ENCODE measurements around the gene GAPT.
"Not testable (repeated sequence)": the region's sequence is repeated elsewhere in the genome, so short reads cannot be mapped to it uniquely, and the experiment has no call there.

Gene GAPT

GRCh38 chr5:58505971-58506640, 14.9 kb downstream of the GAPT start:
- no peak for FAIRE-seq

GRCh38 chr5:58507715-58508114, 16.5 kb downstream of the GAPT start:
- FAIRE-seq: no peak

- no peak for FAIRE-seq
Measured at GRCh38 chr5:58517198-58517597, 26.0 kb downstream of the GAPT start.

DNA sequence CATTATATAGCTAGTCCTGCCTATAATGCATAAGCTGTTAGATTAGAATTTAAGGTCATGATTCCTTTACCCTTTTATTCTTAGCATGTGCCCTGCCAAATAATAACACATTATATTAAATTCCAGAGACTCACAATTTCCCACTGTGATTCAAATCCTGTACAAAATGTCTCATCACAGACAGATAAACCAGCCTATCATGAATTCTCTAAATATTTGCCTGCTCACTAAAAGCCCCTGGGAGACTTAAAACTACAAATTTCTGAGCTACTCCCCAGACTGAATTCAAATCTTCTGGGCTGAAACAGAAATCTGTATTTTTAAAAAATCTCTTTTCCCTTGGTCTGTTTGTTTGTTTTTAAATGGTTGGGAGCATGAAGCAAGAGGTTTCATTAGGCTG, 32.7 kb downstream of the GAPT start:
- FAIRE-seq: no peak

DNA sequence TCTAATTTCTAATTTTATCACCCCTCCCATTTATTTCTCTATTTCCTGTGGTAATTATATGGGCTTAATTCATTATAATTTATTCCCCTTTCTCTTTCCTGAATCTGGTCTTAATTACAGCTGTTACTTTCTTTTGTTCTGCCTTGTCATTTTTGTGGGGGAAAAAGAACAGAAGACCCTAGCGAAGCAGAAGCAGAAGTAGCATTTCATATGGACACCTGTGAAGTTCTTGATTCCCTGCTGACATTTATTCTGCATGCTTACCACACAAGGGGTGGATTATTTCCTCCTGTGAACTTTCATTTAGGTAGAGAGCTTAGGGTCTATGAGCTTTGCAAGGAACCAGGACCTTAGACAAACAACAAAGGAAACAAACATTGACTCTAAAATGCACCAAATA, 33.3 kb downstream of the GAPT start:
- FAIRE-seq: no peak

GRCh38 chr5:58530942-58531490, 39.8 kb downstream of the GAPT start:
- no peak for FAIRE-seq

DNA sequence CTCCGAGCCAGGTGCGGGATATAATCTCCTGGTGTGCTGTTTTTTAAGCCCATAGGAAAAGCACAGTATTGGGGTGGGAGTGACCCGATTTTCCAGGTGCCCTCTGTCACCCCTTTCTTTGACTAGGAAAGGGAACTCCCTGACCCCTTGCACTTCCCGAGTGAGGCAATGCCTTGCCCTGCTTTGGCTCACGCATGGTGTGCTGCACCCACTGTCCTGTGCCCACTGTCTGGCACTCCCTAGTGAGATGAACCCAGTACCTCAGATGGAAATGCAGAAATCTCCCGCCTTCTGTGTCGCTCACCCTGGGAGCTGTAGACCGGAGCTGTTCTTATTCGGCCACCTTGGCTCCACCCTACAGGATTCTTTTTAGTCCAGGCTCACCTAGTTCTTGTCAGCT, 50.7 kb downstream of the GAPT start:
- not testable (repeated sequence) for FAIRE-seq

DNA sequence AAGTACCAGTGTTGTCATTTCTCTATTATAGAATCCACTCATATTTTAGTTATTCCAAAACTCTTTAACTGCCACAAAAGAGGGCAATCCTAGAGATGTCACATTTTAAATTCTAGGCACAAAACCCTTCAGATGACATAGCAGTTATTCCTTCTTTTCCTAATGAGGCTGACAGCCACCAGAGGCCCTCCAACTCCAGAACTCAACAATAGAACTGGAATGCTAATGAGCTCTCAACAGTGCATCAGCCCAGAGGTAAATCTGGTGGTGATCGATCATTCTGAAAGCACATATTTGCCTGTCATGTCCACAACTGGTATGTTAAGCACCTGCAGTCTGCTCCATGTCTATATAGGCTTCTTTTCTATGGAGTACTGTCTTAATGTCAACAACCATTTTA, 51.5 kb downstream of the GAPT start:
- FAIRE-seq: no peak

GRCh38 chr5:58543723-58544122, 52.5 kb downstream of the GAPT start:
- FAIRE-seq: no peak

- no peak for FAIRE-seq
Measured at GRCh38 chr5:58544195-58544594, 53.0 kb downstream of the GAPT start.

GRCh38 chr5:58544926-58545325, 53.7 kb downstream of the GAPT start:
- FAIRE-seq: no peak

GRCh38 chr5:58545912-58546311, 54.7 kb downstream of the GAPT start:
- no peak for FAIRE-seq

All from A204.1 (cell line).